GM19324 (cell line): ENCODE measurements around the gene CCT7.

ENCODE experiments used
- ATAC-seq: cut with Tn5 transposase; IDR thresholded peaks from one replicate; pipeline ENCODE4 v1.9.1; 2021; ENCODE audit warnings: mild to moderate bottlenecking, moderate library complexity; ENCODE audit not compliant: unreplicated experiment, low FRiP score

Gene CCT7

GRCh38 chr2:73291461-73292315 is 57.6 kb downstream of the CCT7 start:
- ATAC-seq: no peak

- no peak for ATAC-seq
Measured at GRCh38 chr2:73292316-73292905, 58.3 kb downstream of the CCT7 start.

- ATAC-seq: no peak
Measured at GRCh38 chr2:73292906-73293533, 58.9 kb downstream of the CCT7 start.

GRCh38 chr2:73293534-73294171 is 59.5 kb downstream of the CCT7 start, which contains the start of gene EGR4:
EGR4 (minus strand) TSS chr2:73293548; CDS start chr2:73293317, 231 bp downstream.
- ATAC-seq: peak; percentile 86

GRCh38 chr2:73294239-73294638 is 60.1 kb downstream of the CCT7 start:
- ATAC-seq: no peak

GRCh38 chr2:73295751-73296400 is 61.8 kb downstream of the CCT7 start:
- ATAC-seq: no peak

GRCh38 chr2:73297151-73297559 is 63.0 kb downstream of the CCT7 start:
- ATAC-seq: no peak

GRCh38 chr2:73297586-73297985 is 63.5 kb downstream of the CCT7 start:
- ATAC-seq: no peak

GRCh38 chr2:73300926-73301325 is 66.8 kb downstream of the CCT7 start:
- no peak for ATAC-seq

- ATAC-seq: no peak
Measured at GRCh38 chr2:73301636-73302035, 67.5 kb downstream of the CCT7 start.
